WERI-Rb-1 (cell line): ENCODE measurements around the gene TCF12.

Experiments
- DNase-seq: peaks from one replicate; pipeline ENCODE4 v3.0.0-alpha.2; 2020
- H3K27ac ChIP-seq: fragments of 250-450 bp; sonication (Bioruptor Pico); 2 replicates; pipeline ENCODE4 v1.5.1; 2020; ENCODE audit warnings: mild to moderate bottlenecking, moderate library complexity
- H3K27me3 ChIP-seq: fragments of 250-450 bp; sonication (Bioruptor Pico); 2 replicates; pipeline ENCODE4 v1.5.1; 2021; ENCODE audit warnings: mild to moderate bottlenecking, low read depth, moderate library complexity; ENCODE audit not compliant: insufficient read depth, severe bottlenecking
- H3K36me3 ChIP-seq: fragments of 250-450 bp; sonication (Bioruptor Pico); 2 replicates; pipeline ENCODE4 v1.5.1; 2020; ENCODE audit warnings: mild to moderate bottlenecking, moderate library complexity
- H3K4me3 ChIP-seq: 2 replicates; pipeline ENCODE4 v1.5.1; 2011; ENCODE audit warnings: low read depth, mild to moderate bottlenecking, control low read depth, low read length
- H3K9me3 ChIP-seq: fragments of 250-450 bp; sonication (Bioruptor Pico); 2 replicates; pipeline ENCODE4 v1.5.1; 2021; ENCODE audit warnings: mild to moderate bottlenecking, moderate library complexity; ENCODE audit not compliant: severe bottlenecking
- TF ChIP-seq, protein P1 (sequence below): IDR thresholded peaks from 2 replicates; pipeline ENCODE4 v1.5.1; 2011; ENCODE audit warnings: low read depth, mild to moderate bottlenecking, control low read depth, inconsistent platforms, low read length

The TCF12 gene

DNA sequence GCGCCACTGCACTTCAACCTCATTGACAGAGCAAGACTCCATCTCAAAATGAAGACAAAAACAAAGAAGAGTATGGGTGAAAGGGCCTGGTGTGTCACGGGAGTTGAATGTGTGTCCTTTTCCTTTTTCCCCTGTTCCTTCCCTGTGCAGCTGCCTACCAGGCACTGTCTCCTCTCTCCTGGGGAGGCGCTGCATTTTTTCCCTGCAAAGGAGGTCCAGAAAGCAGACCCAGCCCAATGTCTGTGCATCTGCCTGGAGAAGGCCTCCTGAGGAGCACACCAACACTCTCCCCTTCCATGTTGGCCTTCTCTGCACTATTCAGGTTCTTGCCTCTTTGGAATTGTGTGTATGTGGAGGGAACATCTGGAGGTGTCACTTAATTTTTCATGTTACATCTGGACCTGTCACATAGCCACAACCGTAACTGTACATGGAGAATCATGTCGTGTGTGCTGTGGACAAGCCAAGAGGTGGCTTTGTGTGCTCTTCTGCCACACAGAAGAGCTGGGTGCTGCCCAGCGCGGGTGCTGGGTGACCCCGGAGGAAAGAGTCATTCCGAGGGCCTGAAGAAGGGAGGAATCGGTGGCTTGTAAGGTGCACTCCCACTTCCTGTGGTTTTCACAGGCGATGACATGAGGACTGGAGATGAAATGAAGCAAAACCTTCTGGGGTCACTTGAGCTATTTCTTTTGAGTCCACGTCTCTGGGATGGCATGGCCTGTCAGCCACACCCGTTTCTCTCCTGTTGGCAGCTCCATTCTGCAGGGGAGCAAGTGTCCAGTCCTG, 411.3 kb downstream of the TCF12 start:
- no peak for DNase-seq
- TF ChIP-seq, protein P1, sequence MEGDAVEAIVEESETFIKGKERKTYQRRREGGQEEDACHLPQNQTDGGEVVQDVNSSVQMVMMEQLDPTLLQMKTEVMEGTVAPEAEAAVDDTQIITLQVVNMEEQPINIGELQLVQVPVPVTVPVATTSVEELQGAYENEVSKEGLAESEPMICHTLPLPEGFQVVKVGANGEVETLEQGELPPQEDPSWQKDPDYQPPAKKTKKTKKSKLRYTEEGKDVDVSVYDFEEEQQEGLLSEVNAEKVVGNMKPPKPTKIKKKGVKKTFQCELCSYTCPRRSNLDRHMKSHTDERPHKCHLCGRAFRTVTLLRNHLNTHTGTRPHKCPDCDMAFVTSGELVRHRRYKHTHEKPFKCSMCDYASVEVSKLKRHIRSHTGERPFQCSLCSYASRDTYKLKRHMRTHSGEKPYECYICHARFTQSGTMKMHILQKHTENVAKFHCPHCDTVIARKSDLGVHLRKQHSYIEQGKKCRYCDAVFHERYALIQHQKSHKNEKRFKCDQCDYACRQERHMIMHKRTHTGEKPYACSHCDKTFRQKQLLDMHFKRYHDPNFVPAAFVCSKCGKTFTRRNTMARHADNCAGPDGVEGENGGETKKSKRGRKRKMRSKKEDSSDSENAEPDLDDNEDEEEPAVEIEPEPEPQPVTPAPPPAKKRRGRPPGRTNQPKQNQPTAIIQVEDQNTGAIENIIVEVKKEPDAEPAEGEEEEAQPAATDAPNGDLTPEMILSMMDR: no peak
- Histone ChIP-seq H3K9me3 (no peaks in the 10 kb centered on the region), H3K4me3 (no peak overlapping the region), H3K27me3 (no peaks in the 10 kb centered on the region), H3K27ac (no peak overlapping the region), H3K36me3 (no peaks in the 10 kb centered on the region)

DNA sequence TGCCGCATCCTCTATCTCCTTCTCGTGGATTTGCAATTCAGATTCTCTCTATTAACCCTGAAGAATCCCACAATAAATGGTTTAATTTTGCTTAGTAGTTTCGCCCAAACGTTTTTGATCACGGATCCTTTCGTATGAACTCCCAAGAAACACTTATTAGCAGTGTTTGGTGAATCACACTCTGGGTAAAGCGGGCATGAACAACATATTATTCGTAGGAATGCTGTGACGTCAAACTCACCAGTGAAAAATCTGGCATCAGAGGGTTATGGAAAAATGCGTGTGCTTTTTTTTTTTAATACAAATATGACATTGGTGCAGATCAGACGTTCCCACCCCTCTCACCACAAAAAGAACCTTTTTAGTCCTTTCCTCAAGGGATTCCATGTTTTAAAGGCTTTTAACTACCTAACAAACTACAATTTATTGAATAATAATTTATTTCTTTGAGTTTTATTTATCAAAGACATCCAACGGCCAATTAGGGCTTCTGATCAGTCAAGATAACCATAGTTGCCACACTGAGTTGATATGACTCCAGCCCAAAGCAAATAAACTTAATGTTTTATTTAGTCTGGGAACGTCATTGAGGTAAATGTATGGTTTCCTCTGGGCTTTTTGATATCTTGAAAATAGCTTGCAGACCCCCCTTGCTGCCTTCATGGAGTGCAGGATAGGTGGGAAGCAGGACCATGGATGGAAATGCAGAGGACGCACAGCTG, 412.3 kb downstream of the TCF12 start:
- no peak for DNase-seq
- Histone ChIP-seq H3K9me3 (no peaks in the 10 kb centered on the region), H3K27me3 (no peaks in the 10 kb centered on the region), H3K4me3 (no peak overlapping the region), H3K36me3 (no peaks in the 10 kb centered on the region), H3K27ac (no peak overlapping the region)
- TF ChIP-seq, protein P1: no peak

- Histone ChIP-seq H3K36me3 (no peaks in the 10 kb centered on the region), H3K27me3 (no peaks in the 10 kb centered on the region), H3K27ac (no peak overlapping the region), H3K9me3 (no peaks in the 10 kb centered on the region), H3K4me3 (no peak overlapping the region)
- TF ChIP-seq, protein P1: no peak
- no peak for DNase-seq
Observed at GRCh38 chr15:57332326-57332725, 413.9 kb downstream of the TCF12 start.

- Histone ChIP-seq H3K9me3 (no peaks in the 10 kb centered on the region), H3K4me3 (no peak overlapping the region), H3K36me3 (no peaks in the 10 kb centered on the region), H3K27me3 (no peaks in the 10 kb centered on the region), H3K27ac (no peak overlapping the region)
- DNase-seq: no peak
- TF ChIP-seq, protein P1: no peak
Observed at GRCh38 chr15:57333487-57333886, 415.0 kb downstream of the TCF12 start.

DNA sequence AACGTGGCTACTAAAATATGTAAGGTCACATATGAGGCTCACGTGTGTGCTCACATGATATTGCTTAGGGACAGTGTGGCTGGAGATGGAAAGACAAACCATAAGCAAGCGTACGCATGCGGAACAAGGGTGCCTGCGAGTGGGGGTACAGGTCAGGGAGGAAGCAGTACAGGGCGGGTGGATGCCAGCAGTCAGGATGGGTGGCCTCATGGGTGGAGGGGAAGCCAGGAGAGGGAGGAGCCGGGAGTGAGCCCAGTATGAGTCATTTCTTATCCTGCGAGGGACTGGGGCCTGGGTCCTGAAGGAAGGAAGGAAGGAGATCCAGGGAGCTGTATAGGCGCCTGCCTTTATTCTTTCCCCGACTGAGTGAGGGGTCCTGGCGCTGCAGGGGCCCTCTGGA, 415.8 kb downstream of the TCF12 start:
- Histone ChIP-seq H3K27ac (no peak overlapping the region), H3K4me3 (no peak overlapping the region), H3K9me3 (peaks cover 7% of the 10 kb centered on the region), H3K36me3 (no peaks in the 10 kb centered on the region), H3K27me3 (no peaks in the 10 kb centered on the region)
- TF ChIP-seq, protein P1: no peak
- no peak for DNase-seq
